ENCODE measurements around the gene ANAPC16.
A peak's percentile ranks its signal among the peaks of the same experiment; 100 is the strongest.
"Not testable (repeated sequence)": the region's sequence is repeated elsewhere in the genome, so short reads cannot be mapped to it uniquely, and the experiment has no call there.

The ANAPC16 gene

DNA sequence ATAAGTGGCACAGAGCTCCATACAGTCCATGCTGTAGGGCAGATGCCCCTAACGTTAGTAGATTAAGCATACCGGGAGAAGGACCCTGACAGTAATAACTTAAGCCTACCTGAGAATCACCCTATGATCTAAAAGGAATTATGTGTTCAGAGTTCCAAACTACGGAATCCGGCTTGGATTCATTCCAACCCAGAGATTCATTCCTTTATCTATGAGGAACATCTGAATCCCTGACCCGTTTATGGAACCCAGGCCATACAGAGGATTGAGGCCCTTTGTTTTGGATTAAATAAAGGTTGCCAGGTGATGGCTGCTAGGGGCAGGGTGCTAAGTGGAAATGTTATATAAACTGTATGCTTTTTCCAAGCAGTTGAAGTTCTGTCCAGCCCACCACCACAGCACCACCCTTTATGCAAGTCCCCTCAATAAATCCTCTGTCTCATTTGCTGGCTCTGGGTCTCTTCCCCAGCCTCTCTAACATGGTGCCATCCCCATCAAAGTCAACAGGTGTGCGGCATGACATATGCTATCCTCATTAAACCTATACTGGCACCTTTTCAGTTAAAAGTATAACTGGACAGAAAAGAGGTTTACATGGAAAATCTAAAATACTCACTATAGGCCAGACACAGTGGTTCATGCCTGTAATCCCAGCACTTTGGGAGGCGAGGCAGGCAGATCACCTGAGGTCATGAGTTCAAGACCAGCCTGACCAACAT lies 9.1 kb upstream of the ANAPC16 start:
- no peak overlapping the region for H3K4me3 ChIP-seq (ENCODE audit: low read depth in 1 of 5, low read length in 5 of 5)
- no peaks in the 10 kb centered on the region for H3K9me3 ChIP-seq (ENCODE audit: control insufficient read depth in 5 of 5, low read length in 5 of 5)
- no peaks in the 10 kb centered on the region for H3K27me3 ChIP-seq (ENCODE audit: control insufficient read depth in 5 of 5, insufficient read depth in 4 of 5, low read length in 5 of 5)
- no peak overlapping the region for H3K27ac ChIP-seq (ENCODE audit: low read depth, low read length)
- H3K4me1 ChIP-seq (ENCODE audit: control insufficient read depth in 5 of 5, insufficient read depth in 5 of 5, low read length in 5 of 5), result no peaks in the 10 kb centered on the region
- peaks cover 10 to 58% (median 28%) of the 10 kb centered on the region in 5 donors for H3K36me3 ChIP-seq (ENCODE audit: control insufficient read depth in 5 of 5, insufficient read depth in 5 of 5, low read length in 5 of 5)
- H3K9ac ChIP-seq (ENCODE audit: low read length in 5 of 5), result no peak overlapping the region

DNA sequence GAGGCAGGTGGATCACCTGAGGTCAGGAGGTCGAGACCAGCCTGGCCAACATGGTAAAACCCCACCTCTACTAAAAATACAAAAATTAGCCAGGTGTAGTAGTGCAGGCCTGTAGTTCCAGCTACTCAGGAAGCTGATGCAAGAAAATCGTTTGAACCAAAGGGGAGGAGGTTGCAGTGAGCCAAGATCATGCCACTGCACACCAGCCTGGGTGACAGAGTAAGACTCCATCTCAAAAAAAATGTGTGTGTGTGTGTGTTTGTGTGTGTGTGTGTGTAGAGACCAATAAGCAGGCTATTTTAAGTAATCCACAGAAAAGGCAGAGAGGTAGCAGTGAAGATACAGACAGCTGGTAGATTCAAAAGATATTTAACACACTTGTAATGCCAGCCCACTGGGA lies 7.3 kb upstream of the ANAPC16 start:
- not testable (repeated sequence) for H3K4me3 ChIP-seq (ENCODE audit: low read depth in 1 of 5, low read length in 5 of 5)

GRCh38 chr10:72211381-72211780 lies 4.4 kb upstream of the ANAPC16 start:
- not testable (repeated sequence) for H3K27ac ChIP-seq (ENCODE audit: low read depth, low read length); H3K9ac ChIP-seq (ENCODE audit: low read length in 5 of 5); H3K9me3 ChIP-seq (ENCODE audit: control insufficient read depth in 5 of 5, low read length in 5 of 5); H3K27me3 ChIP-seq (ENCODE audit: control insufficient read depth in 5 of 5, insufficient read depth in 4 of 5, low read length in 5 of 5); H3K4me3 ChIP-seq (ENCODE audit: low read depth in 1 of 5, low read length in 5 of 5)
- Histone ChIP-seq H3K36me3 (ENCODE audit: control insufficient read depth in 5 of 5, insufficient read depth in 5 of 5, low read length in 5 of 5) (peaks cover 6 to 39% (median 23%) of the 10 kb centered on the region in 5 donors), H3K4me1 (ENCODE audit: control insufficient read depth in 5 of 5, insufficient read depth in 5 of 5, low read length in 5 of 5) (peaks cover 3 to 11% (median 10%) of the 10 kb centered on the region in 5 donors)

More for the DNA sequence above, 7.3 kb upstream of the ANAPC16 start:
- H3K9me3 ChIP-seq (ENCODE audit: control insufficient read depth in 5 of 5, low read length in 5 of 5); H3K9ac ChIP-seq (ENCODE audit: low read length in 5 of 5); H3K4me1 ChIP-seq (ENCODE audit: control insufficient read depth in 5 of 5, insufficient read depth in 5 of 5, low read length in 5 of 5); H3K27ac ChIP-seq (ENCODE audit: low read depth, low read length); H3K27me3 ChIP-seq (ENCODE audit: control insufficient read depth in 5 of 5, insufficient read depth in 4 of 5, low read length in 5 of 5): not testable (repeated sequence)
- peaks cover 12 to 46% (median 23%) of the 10 kb centered on the region in 5 donors for H3K36me3 ChIP-seq (ENCODE audit: control insufficient read depth in 5 of 5, insufficient read depth in 5 of 5, low read length in 5 of 5)

DNA sequence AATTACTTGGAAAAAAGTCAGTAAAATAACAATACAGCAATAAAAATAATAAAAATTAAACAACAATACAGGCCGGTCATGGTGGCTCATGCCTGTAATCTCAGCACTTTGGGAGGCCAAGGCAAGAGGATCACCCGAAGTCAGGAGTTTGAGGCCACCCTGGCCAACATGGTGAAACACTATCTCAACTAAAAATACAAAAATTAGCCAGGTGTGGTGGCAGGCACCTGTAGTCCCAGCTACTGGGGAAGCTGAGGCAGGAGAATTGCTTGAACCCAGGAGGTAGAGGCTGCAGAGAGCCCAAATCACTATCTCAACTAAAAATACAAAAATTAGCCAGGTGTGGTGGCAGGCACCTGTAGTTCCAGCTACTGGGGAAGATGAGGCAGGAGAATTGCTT lies 4.0 kb upstream of the ANAPC16 start:
- not testable (repeated sequence) for H3K27ac ChIP-seq (ENCODE audit: low read depth, low read length)
- peaks cover 6 to 35% (median 23%) of the 10 kb centered on the region in 5 donors for H3K36me3 ChIP-seq (ENCODE audit: control insufficient read depth in 5 of 5, insufficient read depth in 5 of 5, low read length in 5 of 5)

DNA sequence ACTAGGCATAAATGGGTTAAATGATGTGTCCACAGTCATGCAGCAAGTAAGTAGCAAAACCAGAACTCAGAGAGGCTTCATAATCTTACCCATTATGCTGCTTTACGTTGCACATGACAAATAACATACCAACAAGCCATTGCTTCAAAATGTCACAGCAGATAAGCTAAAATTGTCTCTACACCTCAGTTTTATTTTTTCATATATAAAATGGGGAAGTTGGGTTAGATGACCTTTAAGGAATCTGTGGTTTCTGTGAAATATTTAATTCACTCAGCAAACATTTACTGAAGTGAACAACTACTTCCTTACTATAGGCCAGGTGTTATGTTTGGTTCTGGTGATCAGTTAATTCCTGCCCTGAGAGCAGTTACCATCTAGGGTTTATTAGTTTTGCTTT lies 2.5 kb downstream of the ANAPC16 start:
- peaks cover 3 to 44% (median 41%) of the 10 kb centered on the region in 5 donors for H3K4me1 ChIP-seq (ENCODE audit: control insufficient read depth in 5 of 5, insufficient read depth in 5 of 5, low read length in 5 of 5)
- H3K27ac ChIP-seq (ENCODE audit: low read depth, low read length), result peak overlapping the region; percentile 65
- no peaks in the 10 kb centered on the region for H3K27me3 ChIP-seq (ENCODE audit: control insufficient read depth in 5 of 5, insufficient read depth in 4 of 5, low read length in 5 of 5)
- peaks cover under 1 to 9% (median 3%) of the 10 kb centered on the region in 5 donors for H3K36me3 ChIP-seq (ENCODE audit: control insufficient read depth in 5 of 5, insufficient read depth in 5 of 5, low read length in 5 of 5)
- no peak overlapping the region for H3K4me3 ChIP-seq (ENCODE audit: low read depth in 1 of 5, low read length in 5 of 5)
- H3K9me3 ChIP-seq (ENCODE audit: control insufficient read depth in 5 of 5, low read length in 5 of 5), result no peaks in the 10 kb centered on the region
- H3K9ac ChIP-seq (ENCODE audit: low read length in 5 of 5), result peak overlapping the region in 1 of 5 donors; percentile 44

More for the DNA sequence above, 4.0 kb upstream of the ANAPC16 start:
- not testable (repeated sequence) for H3K27me3 ChIP-seq (ENCODE audit: control insufficient read depth in 5 of 5, insufficient read depth in 4 of 5, low read length in 5 of 5); H3K9ac ChIP-seq (ENCODE audit: low read length in 5 of 5); H3K9me3 ChIP-seq (ENCODE audit: control insufficient read depth in 5 of 5, low read length in 5 of 5); H3K4me3 ChIP-seq (ENCODE audit: low read depth in 1 of 5, low read length in 5 of 5)
- H3K4me1 ChIP-seq (ENCODE audit: control insufficient read depth in 5 of 5, insufficient read depth in 5 of 5, low read length in 5 of 5), result peaks cover 3 to 14% (median 14%) of the 10 kb centered on the region in 5 donors

DNA sequence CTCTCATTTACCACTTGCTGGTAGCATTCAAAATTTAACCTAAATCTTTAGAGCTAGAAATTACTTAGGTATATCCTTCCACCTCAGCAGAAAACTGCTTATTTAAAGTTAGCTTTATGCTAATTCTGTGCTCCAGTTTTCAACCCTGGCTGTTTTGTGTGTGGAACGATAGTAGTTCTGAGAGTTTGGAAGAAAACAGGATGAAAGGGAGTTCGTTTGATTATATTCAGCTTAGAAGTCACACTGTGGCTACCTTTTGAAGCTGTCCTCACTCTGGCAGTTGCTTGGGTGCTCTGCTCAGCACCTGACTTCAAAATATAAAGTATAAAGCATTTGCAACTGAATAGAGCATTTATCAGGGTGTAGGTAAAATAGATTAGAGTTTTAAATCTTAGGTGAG lies 2.9 kb downstream of the ANAPC16 start:
- Histone ChIP-seq H3K9me3 (ENCODE audit: control insufficient read depth in 5 of 5, low read length in 5 of 5) (no peaks in the 10 kb centered on the region), H3K27ac (ENCODE audit: low read depth, low read length) (peak overlapping the region; percentile 65), H3K4me3 (ENCODE audit: low read depth in 1 of 5, low read length in 5 of 5) (no peak overlapping the region), H3K9ac (ENCODE audit: low read length in 5 of 5) (peak overlapping the region in 3 of 5 donors; percentile 21 to 53 (median 44)), H3K27me3 (ENCODE audit: control insufficient read depth in 5 of 5, insufficient read depth in 4 of 5, low read length in 5 of 5) (no peaks in the 10 kb centered on the region), H3K4me1 (ENCODE audit: control insufficient read depth in 5 of 5, insufficient read depth in 5 of 5, low read length in 5 of 5) (peaks cover 3 to 48% (median 45%) of the 10 kb centered on the region in 5 donors), H3K36me3 (ENCODE audit: control insufficient read depth in 5 of 5, insufficient read depth in 5 of 5, low read length in 5 of 5) (peaks cover 0 to 9% (median 3%) of the 10 kb centered on the region in 5 donors)

- peaks cover 3 to 51% (median 50%) of the 10 kb centered on the region in 5 donors for H3K4me1 ChIP-seq (ENCODE audit: control insufficient read depth in 5 of 5, insufficient read depth in 5 of 5, low read length in 5 of 5)
Measured at GRCh38 chr10:72219235-72219814, 3.5 kb downstream of the ANAPC16 start.

GRCh38 chr10:72220637-72221036 lies 4.8 kb downstream of the ANAPC16 start:
- H3K27ac ChIP-seq (ENCODE audit: low read depth, low read length), result no peak overlapping the region

More at GRCh38 chr10:72219235-72219814, 3.5 kb downstream of the ANAPC16 start:
- Histone ChIP-seq H3K9me3 (ENCODE audit: control insufficient read depth in 5 of 5, low read length in 5 of 5) (no peaks in the 10 kb centered on the region), H3K4me3 (ENCODE audit: low read depth in 1 of 5, low read length in 5 of 5) (no peak overlapping the region), H3K9ac (ENCODE audit: low read length in 5 of 5) (peak overlapping the region in 3 of 5 donors; percentile 21 to 53 (median 44)), H3K36me3 (ENCODE audit: control insufficient read depth in 5 of 5, insufficient read depth in 5 of 5, low read length in 5 of 5) (peaks cover 0 to 9% (median 3%) of the 10 kb centered on the region in 5 donors), H3K27ac (ENCODE audit: low read depth, low read length) (peak overlapping the region; percentile 65), H3K27me3 (ENCODE audit: control insufficient read depth in 5 of 5, insufficient read depth in 4 of 5, low read length in 5 of 5) (no peaks in the 10 kb centered on the region)

DNA sequence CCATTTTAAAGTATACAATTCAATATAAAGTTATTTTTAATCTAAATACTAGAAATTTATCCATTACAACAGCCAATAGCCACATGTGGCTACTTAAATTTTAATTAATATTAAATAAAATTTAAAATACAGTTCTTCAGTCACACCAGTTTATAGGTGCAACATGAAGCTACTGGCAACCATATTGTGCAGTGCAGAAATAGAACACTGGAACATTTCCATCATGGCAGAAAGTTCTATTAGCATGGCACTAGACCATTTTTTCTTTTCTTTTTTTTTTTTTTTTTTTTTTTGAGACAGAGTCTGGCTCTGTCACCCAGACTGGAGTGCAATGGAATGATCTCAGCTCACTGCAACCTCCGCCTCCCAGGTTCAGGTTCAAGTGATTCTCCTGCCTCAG lies 5.5 kb downstream of the ANAPC16 start:
- no peaks in the 10 kb centered on the region for H3K9me3 ChIP-seq (ENCODE audit: control insufficient read depth in 5 of 5, low read length in 5 of 5)
- H3K4me3 ChIP-seq (ENCODE audit: low read depth in 1 of 5, low read length in 5 of 5), result no peak overlapping the region
- no peak overlapping the region for H3K9ac ChIP-seq (ENCODE audit: low read length in 5 of 5)
- no peak overlapping the region for H3K27ac ChIP-seq (ENCODE audit: low read depth, low read length)
- H3K36me3 ChIP-seq (ENCODE audit: control insufficient read depth in 5 of 5, insufficient read depth in 5 of 5, low read length in 5 of 5), result peaks cover 0 to 15% (median 6%) of the 10 kb centered on the region in 5 donors
- H3K27me3 ChIP-seq (ENCODE audit: control insufficient read depth in 5 of 5, insufficient read depth in 4 of 5, low read length in 5 of 5), result no peaks in the 10 kb centered on the region
- peaks cover 0 to 41% (median 39%) of the 10 kb centered on the region in 5 donors for H3K4me1 ChIP-seq (ENCODE audit: control insufficient read depth in 5 of 5, insufficient read depth in 5 of 5, low read length in 5 of 5)

More at GRCh38 chr10:72220637-72221036, 4.8 kb downstream of the ANAPC16 start:
- Histone ChIP-seq H3K4me1 (ENCODE audit: control insufficient read depth in 5 of 5, insufficient read depth in 5 of 5, low read length in 5 of 5) (peaks cover 3 to 41% (median 39%) of the 10 kb centered on the region in 5 donors), H3K27me3 (ENCODE audit: control insufficient read depth in 5 of 5, insufficient read depth in 4 of 5, low read length in 5 of 5) (no peaks in the 10 kb centered on the region), H3K9me3 (ENCODE audit: control insufficient read depth in 5 of 5, low read length in 5 of 5) (no peaks in the 10 kb centered on the region), H3K9ac (ENCODE audit: low read length in 5 of 5) (no peak overlapping the region), H3K4me3 (ENCODE audit: low read depth in 1 of 5, low read length in 5 of 5) (no peak overlapping the region), H3K36me3 (ENCODE audit: control insufficient read depth in 5 of 5, insufficient read depth in 5 of 5, low read length in 5 of 5) (peaks cover 0 to 15% (median 6%) of the 10 kb centered on the region in 5 donors)

DNA sequence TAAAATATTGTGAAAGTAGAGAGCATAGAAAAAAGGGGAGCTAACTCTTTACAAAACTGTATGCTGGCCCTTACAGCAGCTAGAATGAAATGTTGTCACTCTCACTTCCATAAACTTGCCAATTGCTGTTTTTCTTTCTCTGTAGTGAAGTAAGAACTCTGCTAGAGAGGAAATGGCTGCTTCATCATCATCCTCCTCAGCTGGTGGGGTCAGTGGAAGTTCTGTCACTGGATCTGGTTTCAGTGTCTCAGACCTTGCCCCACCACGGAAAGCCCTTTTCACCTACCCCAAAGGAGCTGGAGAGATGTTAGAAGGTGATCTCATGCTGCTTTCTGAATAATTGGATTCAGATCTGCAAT lies 7.9 kb downstream of the ANAPC16 start:
- H3K4me3 ChIP-seq (ENCODE audit: low read depth in 1 of 5, low read length in 5 of 5), result no peak overlapping the region
- peaks cover 0 to 15% (median 6%) of the 10 kb centered on the region in 5 donors for H3K36me3 ChIP-seq (ENCODE audit: control insufficient read depth in 5 of 5, insufficient read depth in 5 of 5, low read length in 5 of 5)

More for the DNA sequence above, 7.9 kb downstream of the ANAPC16 start:
- Histone ChIP-seq H3K9ac (ENCODE audit: low read length in 5 of 5) (peak overlapping the region in 2 of 5 donors; percentile 20 to 21), H3K27me3 (ENCODE audit: control insufficient read depth in 5 of 5, insufficient read depth in 4 of 5, low read length in 5 of 5) (no peaks in the 10 kb centered on the region), H3K4me1 (ENCODE audit: control insufficient read depth in 5 of 5, insufficient read depth in 5 of 5, low read length in 5 of 5) (peaks cover 0 to 25% (median 22%) of the 10 kb centered on the region in 5 donors), H3K27ac (ENCODE audit: low read depth, low read length) (peak overlapping the region; percentile 45), H3K9me3 (ENCODE audit: control insufficient read depth in 5 of 5, low read length in 5 of 5) (no peaks in the 10 kb centered on the region)
